HG02763 (cell line): Measurements from ENCODE around the gene RICTOR.

Experiments used
- ATAC-seq: cut with Tn5 transposase; IDR thresholded peaks from one replicate; pipeline ENCODE4 v1.9.1; 2021; ENCODE audit warnings: mild to moderate bottlenecking, moderate library complexity; ENCODE audit not compliant: unreplicated experiment

RICTOR gene

GRCh38 chr5:38892363-38892762 lies 181.8 kb downstream of the RICTOR start:
- no peak for ATAC-seq

- ATAC-seq, result no peak
Measured at GRCh38 chr5:38891563-38891962, 182.6 kb downstream of the RICTOR start.

GRCh38 chr5:38889424-38889823 lies 184.8 kb downstream of the RICTOR start:
- ATAC-seq, result no peak

DNA sequence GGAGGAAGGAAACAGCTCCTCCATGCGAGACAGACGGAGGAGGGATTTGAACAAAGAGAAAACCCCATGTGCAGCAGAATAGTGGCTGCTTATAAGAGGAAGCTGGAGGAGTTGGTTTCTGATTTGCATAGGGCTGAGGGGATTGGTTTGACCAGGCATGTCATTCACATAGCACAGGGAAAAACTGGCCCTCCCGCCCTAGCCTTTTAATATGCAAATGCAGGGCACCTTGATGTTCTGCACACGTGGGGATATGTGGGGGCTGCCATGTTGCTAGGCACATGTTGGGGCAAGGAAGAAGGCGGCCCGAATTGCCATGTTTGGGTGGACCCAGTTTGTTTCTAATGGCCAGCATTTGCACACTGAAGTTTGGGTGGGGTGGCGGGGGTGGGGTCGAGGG lies 186.2 kb downstream of the RICTOR start:
- ATAC-seq, result no peak
